C4-2B (cell line): ENCODE results near the gene MROH2A.

Experiments used
- CTCF ChIP-seq: fragments of 450-650 bp; conservative IDR thresholded peaks from 2 replicates; pipeline ENCODE4 v1.5.1; 2017; ENCODE audit warnings: mild to moderate bottlenecking
- ZFX ChIP-seq: fragments of 450-650 bp; IDR thresholded peaks from 2 replicates; pipeline ENCODE4 v1.6.1; 2017

DNA sequence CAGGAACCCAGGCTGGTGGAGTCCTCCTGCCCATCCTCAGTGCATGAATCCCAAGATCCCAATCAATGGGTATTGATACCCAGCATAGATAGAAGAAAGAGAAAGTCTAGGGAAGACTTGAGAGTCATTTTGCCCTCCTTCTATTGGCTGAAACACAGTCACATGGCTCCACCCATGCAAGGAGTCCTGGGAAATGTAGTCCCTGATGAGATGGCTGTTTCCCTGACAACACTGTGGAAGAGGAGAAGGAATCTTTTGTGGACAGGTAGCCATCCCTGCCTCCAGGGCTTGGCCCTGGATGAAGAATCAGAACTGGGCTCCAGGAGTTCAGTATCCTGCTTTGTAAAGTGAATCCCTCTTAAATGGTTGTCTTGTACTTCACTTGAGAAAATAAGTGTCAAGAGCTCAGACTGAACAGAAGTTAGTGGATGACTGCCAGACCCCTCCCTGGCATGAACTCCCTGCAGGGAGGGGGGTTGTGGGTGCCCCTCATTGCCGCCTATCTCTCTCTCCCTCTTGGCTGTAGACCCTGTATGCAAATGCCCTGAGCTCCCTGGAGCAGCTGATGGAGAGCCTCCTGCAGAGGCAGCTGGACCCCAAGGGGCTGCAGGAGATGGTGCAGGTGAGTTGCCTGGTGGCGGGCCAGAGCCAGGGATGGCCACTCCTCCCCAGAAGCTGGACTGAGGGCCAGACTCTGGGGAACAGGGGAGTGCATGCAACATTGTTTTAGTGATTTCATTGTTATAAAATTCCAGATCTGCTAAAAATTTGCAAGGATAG is 36.1 kb downstream of the MROH2A start:
- no peak for TF ChIP-seq CTCF
- no peak for TF ChIP-seq ZFX
